Measurements from ENCODE around the gene CCNL2.

DNA sequence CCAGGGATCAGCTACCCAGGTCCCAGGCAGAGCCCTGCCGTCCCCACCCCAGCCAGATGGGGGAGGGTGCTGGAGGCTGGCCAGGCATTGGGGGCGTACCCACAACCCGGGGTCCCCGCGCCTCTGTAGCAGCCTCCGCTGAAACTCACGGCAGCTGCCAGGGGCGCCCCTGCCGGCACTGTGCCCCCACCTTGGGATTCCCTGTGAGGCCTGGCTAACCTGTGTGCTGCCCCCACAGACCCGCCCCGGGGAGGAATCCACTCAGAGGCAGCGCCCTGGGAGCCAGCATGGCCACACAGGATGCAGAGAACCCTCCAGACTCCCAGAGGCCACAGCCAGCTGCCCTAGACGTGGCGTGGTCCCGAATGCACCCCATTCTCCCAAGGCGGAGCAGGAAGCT, 53.8 kb downstream of the CCNL2 start:
- TF ChIP-seq CTCF (IDR thresholded peaks at IDR 0.05) (no peak), POLR2A (IDR thresholded peaks at IDR 0.05) (no peak)
